WTC11 (cell line): ENCODE results near the gene TET3.

Source experiments
- TF ChIP-seq, protein P1 (sequence below): sonication (generic); formaldehyde crosslinking; IDR thresholded peaks from 2 replicates; pipeline ENCODE4 v1.8.0; 2022; ENCODE audit warnings: mild to moderate bottlenecking, missing genetic modification reagents
- TF ChIP-seq, protein P2 (sequence below): sonication (generic); formaldehyde crosslinking; IDR thresholded peaks from 2 replicates; pipeline ENCODE4 v1.8.1; 2023; ENCODE audit warnings: mild to moderate bottlenecking, missing genetic modification reagents, moderate library complexity
- TF ChIP-seq, protein P3 (sequence below): sonication (generic); formaldehyde crosslinking; IDR thresholded peaks from 2 replicates; pipeline ENCODE4 v1.8.1; 2022; ENCODE audit warnings: mild to moderate bottlenecking, moderate library complexity, missing genetic modification reagents
- TF ChIP-seq, protein P4 (sequence below): sonication (generic); formaldehyde crosslinking; IDR thresholded peaks from 2 replicates; pipeline ENCODE4 v1.8.0; 2022; ENCODE audit warnings: missing genetic modification reagents

DNA sequence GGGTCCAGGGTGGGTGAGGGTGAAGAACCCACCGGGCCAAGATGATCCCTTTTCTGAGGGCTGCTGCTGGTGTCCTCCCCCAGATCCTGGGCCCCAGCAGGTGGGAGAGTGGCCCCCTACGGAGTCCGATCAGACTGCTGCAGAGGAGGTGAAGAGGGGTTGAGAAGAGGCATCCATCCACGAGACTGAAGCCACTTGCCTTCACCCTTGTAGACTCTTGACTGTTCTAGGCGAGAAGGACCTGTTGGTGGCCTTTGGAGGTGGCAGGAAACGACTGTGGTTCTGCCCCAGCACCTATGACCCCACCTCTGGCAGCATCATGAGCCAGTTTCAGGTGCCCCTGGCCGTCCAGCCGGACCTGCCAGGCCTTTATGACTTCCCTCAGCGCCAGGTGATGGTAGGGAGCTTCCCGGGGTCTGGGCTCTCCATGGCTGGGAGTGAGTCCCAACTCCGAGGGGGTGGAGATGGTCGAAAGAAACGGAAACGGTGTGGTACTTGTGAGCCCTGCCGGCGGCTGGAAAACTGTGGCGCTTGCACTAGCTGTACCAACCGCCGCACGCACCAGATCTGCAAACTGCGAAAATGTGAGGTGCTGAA is 1.5 kb downstream of the TET3 start:
- TF ChIP-seq, protein P1, sequence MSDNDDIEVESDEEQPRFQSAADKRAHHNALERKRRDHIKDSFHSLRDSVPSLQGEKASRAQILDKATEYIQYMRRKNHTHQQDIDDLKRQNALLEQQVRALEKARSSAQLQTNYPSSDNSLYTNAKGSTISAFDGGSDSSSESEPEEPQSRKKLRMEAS (CRISPR knock-in tag): no peak
- TF ChIP-seq, protein P2, sequence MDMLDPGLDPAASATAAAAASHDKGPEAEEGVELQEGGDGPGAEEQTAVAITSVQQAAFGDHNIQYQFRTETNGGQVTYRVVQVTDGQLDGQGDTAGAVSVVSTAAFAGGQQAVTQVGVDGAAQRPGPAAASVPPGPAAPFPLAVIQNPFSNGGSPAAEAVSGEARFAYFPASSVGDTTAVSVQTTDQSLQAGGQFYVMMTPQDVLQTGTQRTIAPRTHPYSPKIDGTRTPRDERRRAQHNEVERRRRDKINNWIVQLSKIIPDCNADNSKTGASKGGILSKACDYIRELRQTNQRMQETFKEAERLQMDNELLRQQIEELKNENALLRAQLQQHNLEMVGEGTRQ (CRISPR knock-in tag): no peak
- TF ChIP-seq, protein P3, sequence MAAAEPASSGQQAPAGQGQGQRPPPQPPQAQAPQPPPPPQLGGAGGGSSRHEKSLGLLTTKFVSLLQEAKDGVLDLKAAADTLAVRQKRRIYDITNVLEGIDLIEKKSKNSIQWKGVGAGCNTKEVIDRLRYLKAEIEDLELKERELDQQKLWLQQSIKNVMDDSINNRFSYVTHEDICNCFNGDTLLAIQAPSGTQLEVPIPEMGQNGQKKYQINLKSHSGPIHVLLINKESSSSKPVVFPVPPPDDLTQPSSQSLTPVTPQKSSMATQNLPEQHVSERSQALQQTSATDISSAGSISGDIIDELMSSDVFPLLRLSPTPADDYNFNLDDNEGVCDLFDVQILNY: no peak
- TF ChIP-seq, protein P4, sequence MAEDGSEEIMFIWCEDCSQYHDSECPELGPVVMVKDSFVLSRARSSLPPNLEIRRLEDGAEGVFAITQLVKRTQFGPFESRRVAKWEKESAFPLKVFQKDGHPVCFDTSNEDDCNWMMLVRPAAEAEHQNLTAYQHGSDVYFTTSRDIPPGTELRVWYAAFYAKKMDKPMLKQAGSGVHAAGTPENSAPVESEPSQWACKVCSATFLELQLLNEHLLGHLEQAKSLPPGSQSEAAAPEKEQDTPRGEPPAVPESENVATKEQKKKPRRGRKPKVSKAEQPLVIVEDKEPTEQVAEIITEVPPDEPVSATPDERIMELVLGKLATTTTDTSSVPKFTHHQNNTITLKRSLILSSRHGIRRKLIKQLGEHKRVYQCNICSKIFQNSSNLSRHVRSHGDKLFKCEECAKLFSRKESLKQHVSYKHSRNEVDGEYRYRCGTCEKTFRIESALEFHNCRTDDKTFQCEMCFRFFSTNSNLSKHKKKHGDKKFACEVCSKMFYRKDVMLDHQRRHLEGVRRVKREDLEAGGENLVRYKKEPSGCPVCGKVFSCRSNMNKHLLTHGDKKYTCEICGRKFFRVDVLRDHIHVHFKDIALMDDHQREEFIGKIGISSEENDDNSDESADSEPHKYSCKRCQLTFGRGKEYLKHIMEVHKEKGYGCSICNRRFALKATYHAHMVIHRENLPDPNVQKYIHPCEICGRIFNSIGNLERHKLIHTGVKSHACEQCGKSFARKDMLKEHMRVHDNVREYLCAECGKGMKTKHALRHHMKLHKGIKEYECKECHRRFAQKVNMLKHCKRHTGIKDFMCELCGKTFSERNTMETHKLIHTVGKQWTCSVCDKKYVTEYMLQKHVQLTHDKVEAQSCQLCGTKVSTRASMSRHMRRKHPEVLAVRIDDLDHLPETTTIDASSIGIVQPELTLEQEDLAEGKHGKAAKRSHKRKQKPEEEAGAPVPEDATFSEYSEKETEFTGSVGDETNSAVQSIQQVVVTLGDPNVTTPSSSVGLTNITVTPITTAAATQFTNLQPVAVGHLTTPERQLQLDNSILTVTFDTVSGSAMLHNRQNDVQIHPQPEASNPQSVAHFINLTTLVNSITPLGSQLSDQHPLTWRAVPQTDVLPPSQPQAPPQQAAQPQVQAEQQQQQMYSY (CRISPR knock-in tag): no peak
